H9 (cell line): ENCODE results near the gene CDKL1. TPM values are rescaled to one million over a fixed set of nuclear protein-coding genes. Genes with fewer than 3 reads are reported as not detected.
"Not testable (repeated sequence)": the region's sequence is repeated elsewhere in the genome, so short reads cannot be mapped to it uniquely, and the experiment has no call there.

Experiments used
- DNase-seq: peaks from one replicate; pipeline ENCODE4 v3.0.0-alpha.2; 2017
- H2AFZ ChIP-seq: one replicate; pipeline ENCODE4 v1.6.1; 2013; ENCODE audit warnings: mild to moderate bottlenecking, low read length, control low read depth, moderate library complexity
- H2AK5ac ChIP-seq: 2 replicates; pipeline ENCODE4 v1.6.1; 2013; ENCODE audit warnings: low read length, control low read depth, mixed read lengths; ENCODE audit not compliant: insufficient read length
- H2BK120ac ChIP-seq: one replicate; pipeline ENCODE4 v1.6.1; 2013; ENCODE audit warnings: low read depth, mild to moderate bottlenecking, low read length, control low read depth, inconsistent platforms; ENCODE audit not compliant: poor library complexity, severe bottlenecking
- H2BK12ac ChIP-seq: 2 replicates; pipeline ENCODE4 v1.6.1; 2013; ENCODE audit warnings: low read length, control low read depth, mixed read lengths, low read depth; ENCODE audit not compliant: insufficient read length
- H2BK15ac ChIP-seq: 2 replicates; pipeline ENCODE4 v1.6.1; 2013; ENCODE audit warnings: low read depth, low read length, control low read depth
- H2BK20ac ChIP-seq: one replicate; pipeline ENCODE4 v1.6.1; 2013; ENCODE audit warnings: low read depth, mild to moderate bottlenecking, low read length, control low read depth, inconsistent platforms; ENCODE audit not compliant: poor library complexity, severe bottlenecking
- H2BK5ac ChIP-seq: 2 replicates; pipeline ENCODE4 v1.6.1; 2013; ENCODE audit warnings: low read length, control low read depth, mixed read lengths; ENCODE audit not compliant: insufficient read length
- H3K14ac ChIP-seq: 2 replicates; pipeline ENCODE4 v1.6.1; 2013; ENCODE audit warnings: low read length, control low read depth; ENCODE audit not compliant: insufficient read depth
- H3K18ac ChIP-seq: 2 replicates; pipeline ENCODE4 v1.6.1; 2013; ENCODE audit warnings: low read depth, mild to moderate bottlenecking, mixed read lengths, low read length, control low read depth; ENCODE audit not compliant: insufficient read length
- H3K23ac ChIP-seq: 2 replicates; pipeline ENCODE4 v1.6.1; 2013; ENCODE audit warnings: low read length, control low read depth, mixed read lengths, low read depth; ENCODE audit not compliant: insufficient read length
- H3K23me2 ChIP-seq: 2 replicates; pipeline ENCODE4 v1.6.1; 2013; ENCODE audit warnings: low read depth, mild to moderate bottlenecking, mixed read lengths, low read length, control low read depth; ENCODE audit not compliant: insufficient read length, poor library complexity, severe bottlenecking
- H3K27ac ChIP-seq: 2 replicates; pipeline ENCODE4 v1.5.1; 2013; ENCODE audit warnings: low read length, control low read depth, mixed read lengths, low read depth; ENCODE audit not compliant: insufficient read length
- H3K27me3 ChIP-seq: 2 replicates; pipeline ENCODE4 v1.6.1; 2013; ENCODE audit warnings: low read length, control low read depth, inconsistent platforms; ENCODE audit not compliant: insufficient read depth
- H3K4ac ChIP-seq: 2 replicates; pipeline ENCODE4 v1.6.1; 2013; ENCODE audit warnings: low read depth, mild to moderate bottlenecking, control low read depth, inconsistent platforms, low read length, moderate library complexity
- H3K4me1 ChIP-seq: 2 replicates; pipeline ENCODE4 v1.6.1; 2013; ENCODE audit warnings: low read length, control low read depth, inconsistent platforms; ENCODE audit not compliant: insufficient read depth
- H3K4me2 ChIP-seq: 2 replicates; pipeline ENCODE4 v1.6.1; 2013; ENCODE audit warnings: low read length, control low read depth, mixed read lengths; ENCODE audit not compliant: insufficient read length, insufficient read depth
- H3K56ac ChIP-seq: 2 replicates; pipeline ENCODE4 v1.6.1; 2013; ENCODE audit warnings: low read depth, mild to moderate bottlenecking, mixed read lengths, low read length, control low read depth; ENCODE audit not compliant: insufficient read length
- H3K79me1 ChIP-seq: 2 replicates; pipeline ENCODE4 v1.6.1; 2013; ENCODE audit warnings: low read depth, mild to moderate bottlenecking, moderate library complexity, low read length, control low read depth, inconsistent platforms; ENCODE audit not compliant: insufficient read depth, poor library complexity, severe bottlenecking
- H3K79me2 ChIP-seq: 2 replicates; pipeline ENCODE4 v1.6.1; 2013; ENCODE audit warnings: low read length, control low read depth, inconsistent platforms; ENCODE audit not compliant: insufficient read depth
- H3K9ac ChIP-seq: 2 replicates; pipeline ENCODE4 v1.6.1; 2013; ENCODE audit warnings: low read length, control low read depth, mixed read lengths; ENCODE audit not compliant: insufficient read length; ENCODE audit errors: extremely low read depth
- H3K9me3 ChIP-seq: one replicate; pipeline ENCODE4 v1.6.1; 2013; ENCODE audit warnings: low read depth, low read length, inconsistent platforms; ENCODE audit not compliant: control insufficient read depth
- H3T11ph ChIP-seq: one replicate; pipeline ENCODE4 v1.6.1; 2013; ENCODE audit warnings: mild to moderate bottlenecking, low read length, control low read depth, inconsistent platforms
- H4K20me1 ChIP-seq: one replicate; pipeline ENCODE4 v1.6.1; 2013; ENCODE audit not compliant: control insufficient read depth, insufficient read length, insufficient read depth
- H4K5ac ChIP-seq: 2 replicates; pipeline ENCODE4 v1.6.1; 2013; ENCODE audit warnings: low read depth, mild to moderate bottlenecking, mixed read lengths, low read length, control low read depth; ENCODE audit not compliant: insufficient read length
- H4K8ac ChIP-seq: replicated peaks from 2 replicates; pipeline ENCODE4 v1.6.1; 2013; ENCODE audit warnings: low read length, control low read depth, mixed read lengths, low read depth; ENCODE audit not compliant: insufficient read length
- H4K91ac ChIP-seq: 2 replicates; pipeline ENCODE4 v1.6.1; 2013; ENCODE audit warnings: low read depth, mild to moderate bottlenecking, moderate library complexity, mixed read lengths, low read length, control low read depth; ENCODE audit not compliant: insufficient read length
- H3K27ac Mint-ChIP-seq, 3 experiments: 2 replicates in 2 of 3; 3 replicates in 1 of 3; pipeline ENCODE4 v1.8.0; 2020 to 2021; ENCODE audit warnings: mixed read lengths in 3 of 3, mild to moderate bottlenecking in 1 of 3, moderate library complexity in 1 of 3
- H3K27me3 Mint-ChIP-seq: 2 replicates; pipeline ENCODE4 v1.8.0; 2021; ENCODE audit warnings: low read depth, mild to moderate bottlenecking, moderate library complexity, mixed read lengths
- H3K36me3 Mint-ChIP-seq, 3 experiments: 2 replicates in 2 of 3; 3 replicates in 1 of 3; pipeline ENCODE4 v1.8.0; 2020 to 2021; ENCODE audit warnings: low read depth in 3 of 3, mixed read lengths in 3 of 3; ENCODE audit not compliant: insufficient read depth in 1 of 3
- H3K4me1 Mint-ChIP-seq, 2 experiments: 2 replicates each; pipeline ENCODE4 v1.8.0; 2020; ENCODE audit warnings: mixed read lengths in 2 of 2
- H3K4me3 Mint-ChIP-seq, 2 experiments: 2 replicates in 1 of 2; 3 replicates in 1 of 2; pipeline ENCODE4 v1.8.0; 2020 to 2021; ENCODE audit warnings: mild to moderate bottlenecking in 2 of 2, mixed read lengths in 2 of 2, moderate library complexity in 1 of 2
- H3K9me3 Mint-ChIP-seq, 2 experiments: 2 replicates in 1 of 2; 3 replicates in 1 of 2; pipeline ENCODE4 v1.8.0; 2020; ENCODE audit warnings: mild to moderate bottlenecking in 2 of 2, mixed read lengths in 2 of 2, moderate library complexity in 1 of 2
- WGBS: extraction: QIAGEN DNeasy Blood & Tissue Kit; methylation state at CpG from one replicate; pipeline ENCODE4 v1.1.7; 2013; ENCODE audit warnings: missing lambda C conversion rate, low lambda C conversion rate, mixed read lengths; ENCODE audit not compliant: insufficient read length; ENCODE audit errors: extremely low coverage; 5-methylcytosine and 5-hydroxymethylcytosine counted together
- total RNA-seq: library from RNA; stranded (reverse); gene quantifications from 2 replicates; pipeline ENCODE4 v1.2.1, GENCODE V29; 2021
- TF ChIP-seq, protein P1 (sequence below): fragments of 200-600 bp; sonication (generic); conservative IDR thresholded peaks from 3 replicates; pipeline ENCODE4 v1.8.0; 2021; ENCODE audit warnings: antibody characterized with exemption, mild to moderate bottlenecking

The CDKL1 gene
- total RNA-seq, 1 experiment from 2014 or later = 0.72 TPM

- Histone ChIP-seq H2AFZ (no peak overlapping the region), H3K18ac (no peak overlapping the region), H3K56ac (no peak overlapping the region), H3K4me2 (no peak overlapping the region), H3T11ph (no peak overlapping the region), H3K4ac (no peak overlapping the region), H4K5ac (no peak overlapping the region), H2BK120ac (no peak overlapping the region), H2BK15ac (no peak overlapping the region), H4K20me1 (no peaks in the 10 kb centered on the region), H3K4me1 (no peaks in the 10 kb centered on the region), H2BK20ac (no peak overlapping the region), H2BK12ac (no peak overlapping the region), H3K23ac (no peak overlapping the region), H3K9me3 (no peaks in the 10 kb centered on the region), H4K8ac (no peak overlapping the region), H3K27me3 (no peaks in the 10 kb centered on the region), H3K27ac (no peak overlapping the region), H3K23me2 (no peaks in the 10 kb centered on the region), H3K14ac (no peak overlapping the region), H3K79me1 (no peaks in the 10 kb centered on the region), H4K91ac (no peak overlapping the region), H3K9ac (no peak overlapping the region), H3K79me2 (no peaks in the 10 kb centered on the region), H2AK5ac (no peak overlapping the region), H2BK5ac (no peak overlapping the region)
- WGBS = no CpG with 5 or more reads among the region's 3 CpGs
- DNase-seq = no peak
- no peak overlapping the region for H3K4me3 Mint-ChIP-seq
- H3K27me3 Mint-ChIP-seq = no peaks in the 10 kb centered on the region
- H3K36me3 Mint-ChIP-seq = no peaks in the 10 kb centered on the region
- H3K27ac Mint-ChIP-seq = peak overlapping the region in 1 of 3 experiments; percentile 26; a peak in 2 of 7 replicates
- peaks cover 0 to 1% of the 10 kb centered on the region in 2 experiments; a peak in 2 of 5 replicates for H3K9me3 Mint-ChIP-seq
- TF ChIP-seq, protein P1, sequence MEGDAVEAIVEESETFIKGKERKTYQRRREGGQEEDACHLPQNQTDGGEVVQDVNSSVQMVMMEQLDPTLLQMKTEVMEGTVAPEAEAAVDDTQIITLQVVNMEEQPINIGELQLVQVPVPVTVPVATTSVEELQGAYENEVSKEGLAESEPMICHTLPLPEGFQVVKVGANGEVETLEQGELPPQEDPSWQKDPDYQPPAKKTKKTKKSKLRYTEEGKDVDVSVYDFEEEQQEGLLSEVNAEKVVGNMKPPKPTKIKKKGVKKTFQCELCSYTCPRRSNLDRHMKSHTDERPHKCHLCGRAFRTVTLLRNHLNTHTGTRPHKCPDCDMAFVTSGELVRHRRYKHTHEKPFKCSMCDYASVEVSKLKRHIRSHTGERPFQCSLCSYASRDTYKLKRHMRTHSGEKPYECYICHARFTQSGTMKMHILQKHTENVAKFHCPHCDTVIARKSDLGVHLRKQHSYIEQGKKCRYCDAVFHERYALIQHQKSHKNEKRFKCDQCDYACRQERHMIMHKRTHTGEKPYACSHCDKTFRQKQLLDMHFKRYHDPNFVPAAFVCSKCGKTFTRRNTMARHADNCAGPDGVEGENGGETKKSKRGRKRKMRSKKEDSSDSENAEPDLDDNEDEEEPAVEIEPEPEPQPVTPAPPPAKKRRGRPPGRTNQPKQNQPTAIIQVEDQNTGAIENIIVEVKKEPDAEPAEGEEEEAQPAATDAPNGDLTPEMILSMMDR = no peak
- H3K4me1 Mint-ChIP-seq = no peaks in the 10 kb centered on the region
Measured at GRCh38 chr14:50366115-50366514, 30.6 kb downstream of the CDKL1 start.

- WGBS = no CpG with 5 or more reads among the region's 7 CpGs
- H2BK120ac ChIP-seq = not testable (repeated sequence)
Measured at GRCh38 chr14:50365572-50365971, 31.1 kb downstream of the CDKL1 start.

More at GRCh38 chr14:50365572-50365971, 31.1 kb downstream of the CDKL1 start:
- not testable (repeated sequence) for H2BK20ac ChIP-seq, H4K91ac ChIP-seq, H3K4me1 ChIP-seq, H3K18ac ChIP-seq, H3K23ac ChIP-seq, H3K4ac ChIP-seq, H4K5ac ChIP-seq, H3K27me3 ChIP-seq, H3K27ac Mint-ChIP-seq, H2BK15ac ChIP-seq, H3K4me3 Mint-ChIP-seq, DNase-seq, H2AK5ac ChIP-seq, H3K79me2 ChIP-seq, H3K23me2 ChIP-seq, H3K36me3 Mint-ChIP-seq, H3K9me3 ChIP-seq, H2BK5ac ChIP-seq, H2AFZ ChIP-seq, H3K4me2 ChIP-seq, H3K27ac ChIP-seq, H3K79me1 ChIP-seq, H3K56ac ChIP-seq, H4K8ac ChIP-seq, H3K9ac ChIP-seq, H3K4me1 Mint-ChIP-seq, H3K9me3 Mint-ChIP-seq, H3K14ac ChIP-seq, H3K27me3 Mint-ChIP-seq, H3T11ph ChIP-seq, H2BK12ac ChIP-seq, H4K20me1 ChIP-seq
